RWPE2 (cell line): ENCODE results near the gene PDE6A.

Source experiments
- ATAC-seq: fragments of 200-7000 bp; cut with Tn5 transposase; 3 replicates; pipeline ENCODE4 v1.9.1; 2021; ENCODE audit warnings: low read depth
- DNase-seq: peaks from one replicate; pipeline ENCODE4 v3.0.0-alpha.2; 2020; ENCODE audit warnings: low spot score
- H3K27ac ChIP-seq: fragments of 450-650 bp; 2 replicates; pipeline ENCODE4 v1.5.1; 2017; ENCODE audit warnings: mild to moderate bottlenecking; ENCODE audit not compliant: poor library complexity, severe bottlenecking
- H3K27me3 ChIP-seq: fragments of 250-450 bp; sonication (Bioruptor Pico); 2 replicates; pipeline ENCODE4 v1.5.1; 2021; ENCODE audit warnings: mild to moderate bottlenecking, moderate library complexity; ENCODE audit not compliant: insufficient read depth, poor library complexity, severe bottlenecking
- H3K36me3 ChIP-seq: fragments of 250-450 bp; sonication (Bioruptor Pico); 2 replicates; pipeline ENCODE4 v1.5.1; 2020; ENCODE audit warnings: low read depth, mild to moderate bottlenecking, moderate library complexity
- H3K4me1 ChIP-seq: fragments of 250-450 bp; sonication (Bioruptor Pico); 2 replicates; pipeline ENCODE4 v1.5.1; 2021; ENCODE audit warnings: mild to moderate bottlenecking, moderate library complexity; ENCODE audit not compliant: insufficient read depth, poor library complexity, severe bottlenecking
- H3K4me3 ChIP-seq: fragments of 250-450 bp; sonication (Bioruptor Pico); 2 replicates; pipeline ENCODE4 v1.5.1; 2021; ENCODE audit warnings: mild to moderate bottlenecking, moderate library complexity; ENCODE audit not compliant: severe bottlenecking
- H3K9me3 ChIP-seq: fragments of 250-450 bp; sonication (Bioruptor Pico); 2 replicates; pipeline ENCODE4 v1.5.1; 2021; ENCODE audit warnings: mild to moderate bottlenecking, moderate library complexity; ENCODE audit not compliant: severe bottlenecking
- TF ChIP-seq, protein P1 (sequence below): fragments of 450-650 bp; IDR thresholded peaks from one replicate; pipeline ENCODE4 v1.5.1; 2017; ENCODE audit warnings: mild to moderate bottlenecking, moderate library complexity; ENCODE audit not compliant: poor library complexity, severe bottlenecking

PDE6A gene

DNA sequence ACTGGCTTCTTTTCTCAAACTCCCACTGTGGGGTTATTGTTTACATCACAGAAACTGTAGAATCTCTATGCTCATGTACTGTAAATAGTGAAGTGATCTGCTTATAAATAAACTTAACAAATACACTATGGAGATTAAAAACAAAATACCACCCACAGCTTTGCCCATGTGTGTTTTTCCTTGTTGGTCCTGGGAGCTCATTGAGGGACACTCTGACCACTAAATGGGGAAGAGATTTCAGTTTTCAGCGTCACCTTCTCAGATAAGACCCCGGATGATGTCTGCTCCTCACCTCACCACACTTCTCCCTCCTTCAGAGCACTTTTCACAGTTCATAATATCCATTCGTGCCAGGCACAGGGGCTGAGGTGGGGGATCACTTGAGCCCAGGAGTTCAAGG lies 89.7 kb downstream of the PDE6A start:
- Histone ChIP-seq H3K4me1 (peaks cover 16% of the 10 kb centered on the region), H3K9me3 (no peaks in the 10 kb centered on the region), H3K27ac (no peak overlapping the region), H3K27me3 (no peaks in the 10 kb centered on the region), H3K4me3 (no peak overlapping the region), H3K36me3 (no peaks in the 10 kb centered on the region)
- TF ChIP-seq, protein P1, sequence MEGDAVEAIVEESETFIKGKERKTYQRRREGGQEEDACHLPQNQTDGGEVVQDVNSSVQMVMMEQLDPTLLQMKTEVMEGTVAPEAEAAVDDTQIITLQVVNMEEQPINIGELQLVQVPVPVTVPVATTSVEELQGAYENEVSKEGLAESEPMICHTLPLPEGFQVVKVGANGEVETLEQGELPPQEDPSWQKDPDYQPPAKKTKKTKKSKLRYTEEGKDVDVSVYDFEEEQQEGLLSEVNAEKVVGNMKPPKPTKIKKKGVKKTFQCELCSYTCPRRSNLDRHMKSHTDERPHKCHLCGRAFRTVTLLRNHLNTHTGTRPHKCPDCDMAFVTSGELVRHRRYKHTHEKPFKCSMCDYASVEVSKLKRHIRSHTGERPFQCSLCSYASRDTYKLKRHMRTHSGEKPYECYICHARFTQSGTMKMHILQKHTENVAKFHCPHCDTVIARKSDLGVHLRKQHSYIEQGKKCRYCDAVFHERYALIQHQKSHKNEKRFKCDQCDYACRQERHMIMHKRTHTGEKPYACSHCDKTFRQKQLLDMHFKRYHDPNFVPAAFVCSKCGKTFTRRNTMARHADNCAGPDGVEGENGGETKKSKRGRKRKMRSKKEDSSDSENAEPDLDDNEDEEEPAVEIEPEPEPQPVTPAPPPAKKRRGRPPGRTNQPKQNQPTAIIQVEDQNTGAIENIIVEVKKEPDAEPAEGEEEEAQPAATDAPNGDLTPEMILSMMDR, result no peak
- DNase-seq (no peak), ATAC-seq (no peak)

DNA sequence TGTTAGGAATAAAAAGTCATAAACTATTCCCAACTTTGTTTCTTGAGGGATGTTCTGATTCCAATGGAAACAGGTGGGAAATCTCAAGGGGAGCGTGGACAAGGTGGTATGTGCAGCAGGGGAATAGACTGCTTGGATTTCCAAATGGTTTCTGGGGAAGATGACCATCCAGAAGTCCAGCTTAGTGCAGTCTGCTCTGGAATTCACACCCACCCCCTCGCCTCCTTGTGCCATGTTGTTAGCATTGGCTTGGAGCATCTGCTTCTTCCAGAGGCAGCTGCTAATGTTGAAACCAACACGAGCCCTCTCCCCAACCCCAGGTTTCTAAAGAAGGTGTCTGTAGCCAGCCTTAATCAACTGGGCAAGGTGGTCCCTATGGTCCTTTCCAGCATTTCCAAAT lies 90.9 kb downstream of the PDE6A start:
- ATAC-seq (no peak), DNase-seq (no peak)
- Histone ChIP-seq H3K9me3 (no peaks in the 10 kb centered on the region), H3K27me3 (no peaks in the 10 kb centered on the region), H3K4me3 (no peak overlapping the region), H3K27ac (no peak overlapping the region), H3K4me1 (peaks cover 14% of the 10 kb centered on the region), H3K36me3 (0 out of 2 replicates have a peak, but pooled peaks cover 3% of the 10 kb centered on the region)
- TF ChIP-seq, protein P1, result no peak

DNA sequence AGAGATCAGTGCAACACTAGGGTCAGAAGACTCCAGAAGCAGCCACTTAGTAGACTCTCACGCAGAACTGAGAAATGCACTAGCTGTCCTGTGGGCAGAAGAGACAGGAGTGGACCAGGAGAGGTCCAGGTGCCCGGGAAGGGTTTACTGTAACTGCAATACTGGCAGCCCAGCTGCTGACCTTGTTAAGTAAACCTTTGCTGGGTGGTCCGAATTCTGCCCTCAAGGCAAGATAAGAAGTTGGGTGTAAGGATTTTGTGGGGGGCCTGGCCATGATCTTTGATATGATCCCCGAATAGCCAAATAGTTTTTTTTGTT lies 91.3 kb downstream of the PDE6A start:
- TF ChIP-seq, protein P1, result peak; percentile 78
- Histone ChIP-seq H3K4me3 (no peak overlapping the region), H3K4me1 (peaks cover 14% of the 10 kb centered on the region), H3K9me3 (no peaks in the 10 kb centered on the region), H3K27me3 (no peaks in the 10 kb centered on the region), H3K27ac (no peak overlapping the region), H3K36me3 (0 out of 2 replicates have a peak, but pooled peaks cover 3% of the 10 kb centered on the region)
- peak; percentile 4; the same call in 2 of the 3 replicates for ATAC-seq
- DNase-seq, result no peak

DNA sequence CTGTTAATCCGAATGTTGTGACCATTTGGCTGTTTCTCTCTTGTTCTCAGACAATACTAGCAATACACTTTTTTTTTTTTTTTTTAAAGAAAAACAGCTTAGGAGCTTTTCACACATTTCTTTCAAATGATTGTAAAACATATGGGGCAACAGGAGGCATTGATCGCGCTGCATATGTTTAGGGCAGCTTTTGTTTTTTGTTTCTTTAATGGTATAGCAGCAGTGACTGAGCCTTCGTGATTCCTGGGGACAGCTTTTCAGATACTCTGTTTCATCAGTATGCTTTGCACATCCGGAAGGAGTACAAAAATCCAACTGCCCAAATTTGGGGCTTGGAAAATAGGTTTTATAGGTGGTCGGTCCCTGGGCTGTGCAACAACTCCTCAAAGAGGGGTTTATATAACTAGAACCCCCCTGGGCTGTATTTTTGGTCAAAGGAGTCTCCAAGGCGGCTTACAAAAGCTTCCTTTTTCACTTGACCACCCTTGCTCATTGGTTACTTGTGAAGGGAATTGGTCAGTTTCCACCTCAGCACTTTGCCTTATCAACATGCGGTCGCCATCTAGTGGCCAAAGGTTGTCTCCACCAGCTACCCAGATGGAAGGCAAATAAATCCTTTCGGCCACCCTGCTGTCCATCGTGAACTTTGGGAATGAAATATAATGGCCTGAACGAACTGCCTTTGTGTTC lies 91.8 kb downstream of the PDE6A start:
- H3K9me3 ChIP-seq, result no peaks in the 10 kb centered on the region
- TF ChIP-seq, protein P1, result peak; percentile 99
- H3K36me3 ChIP-seq, result 0 out of 2 replicates have a peak, but pooled peaks cover 3% of the 10 kb centered on the region
- H3K4me3 ChIP-seq, result no peak overlapping the region
- peak; percentile 67 for ATAC-seq
- no peaks in the 10 kb centered on the region for H3K27me3 ChIP-seq
- peaks cover 9% of the 10 kb centered on the region for H3K4me1 ChIP-seq
- no peak for DNase-seq
- H3K27ac ChIP-seq, result no peak overlapping the region

DNA sequence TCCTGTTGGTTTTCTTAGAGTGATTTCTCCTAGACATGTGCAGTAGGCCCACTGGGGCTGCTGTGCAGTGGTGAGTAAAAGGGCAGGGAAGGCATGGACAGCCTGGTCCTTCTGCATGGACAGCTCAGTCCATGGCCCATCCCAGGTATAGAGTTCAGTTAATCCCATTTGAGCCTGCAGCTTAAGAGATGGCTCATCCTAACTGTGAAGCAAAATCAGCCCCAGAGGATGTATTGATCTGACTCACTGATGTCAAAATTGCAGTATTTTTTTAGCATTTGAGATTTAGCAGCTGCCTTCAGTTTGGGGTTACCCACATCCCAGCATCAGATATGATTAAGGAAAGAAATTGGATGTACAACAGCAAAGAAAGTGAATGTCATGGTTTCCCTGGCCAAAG lies 93.4 kb downstream of the PDE6A start:
- no peak overlapping the region for H3K4me3 ChIP-seq
- TF ChIP-seq, protein P1, result no peak
- no peaks in the 10 kb centered on the region for H3K4me1 ChIP-seq
- H3K27ac ChIP-seq, result no peak overlapping the region
- no peaks in the 10 kb centered on the region for H3K9me3 ChIP-seq
- ATAC-seq (peak; percentile 61), DNase-seq (no peak)
- H3K27me3 ChIP-seq, result no peaks in the 10 kb centered on the region
- H3K36me3 ChIP-seq, result 0 out of 2 replicates have a peak, but pooled peaks cover 3% of the 10 kb centered on the region
